ENCODE results near the gene MYRFL. TPM values are rescaled to one million over a fixed set of nuclear protein-coding genes. Genes with fewer than 3 reads are reported as not detected.
"Not testable (repeated sequence)": the region's sequence is repeated elsewhere in the genome, so short reads cannot be mapped to it uniquely, and the experiment has no call there.

The MYRFL gene
- total RNA-seq, 1 experiment from 2014 or later, result not detected

DNA sequence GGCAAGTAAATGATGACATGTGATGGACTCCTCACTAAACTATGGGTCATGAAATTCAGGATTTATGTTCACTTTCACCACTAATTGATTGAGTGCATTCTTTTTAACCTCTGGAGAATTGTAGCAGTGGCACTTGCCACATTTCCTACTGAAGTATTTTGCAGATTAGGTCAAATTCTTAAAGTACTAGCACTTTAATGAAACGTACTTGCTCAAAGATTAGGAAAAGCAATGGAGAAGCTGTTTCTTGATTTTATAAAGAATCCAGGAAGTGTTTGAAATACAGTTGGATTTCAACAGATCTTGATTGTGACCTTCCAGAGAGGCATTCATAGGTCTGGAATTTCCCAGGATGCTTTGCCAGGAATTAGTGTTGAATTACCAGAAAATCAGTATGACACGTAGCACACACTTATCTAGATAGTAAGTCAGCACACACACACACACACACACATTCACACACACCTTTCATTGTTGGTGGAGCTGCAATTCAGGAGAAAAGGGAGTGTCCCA, 162.6 kb downstream of the MYRFL start:
- peak; percentile 82 for DNase-seq (ENCODE audit: low read depth)

DNA sequence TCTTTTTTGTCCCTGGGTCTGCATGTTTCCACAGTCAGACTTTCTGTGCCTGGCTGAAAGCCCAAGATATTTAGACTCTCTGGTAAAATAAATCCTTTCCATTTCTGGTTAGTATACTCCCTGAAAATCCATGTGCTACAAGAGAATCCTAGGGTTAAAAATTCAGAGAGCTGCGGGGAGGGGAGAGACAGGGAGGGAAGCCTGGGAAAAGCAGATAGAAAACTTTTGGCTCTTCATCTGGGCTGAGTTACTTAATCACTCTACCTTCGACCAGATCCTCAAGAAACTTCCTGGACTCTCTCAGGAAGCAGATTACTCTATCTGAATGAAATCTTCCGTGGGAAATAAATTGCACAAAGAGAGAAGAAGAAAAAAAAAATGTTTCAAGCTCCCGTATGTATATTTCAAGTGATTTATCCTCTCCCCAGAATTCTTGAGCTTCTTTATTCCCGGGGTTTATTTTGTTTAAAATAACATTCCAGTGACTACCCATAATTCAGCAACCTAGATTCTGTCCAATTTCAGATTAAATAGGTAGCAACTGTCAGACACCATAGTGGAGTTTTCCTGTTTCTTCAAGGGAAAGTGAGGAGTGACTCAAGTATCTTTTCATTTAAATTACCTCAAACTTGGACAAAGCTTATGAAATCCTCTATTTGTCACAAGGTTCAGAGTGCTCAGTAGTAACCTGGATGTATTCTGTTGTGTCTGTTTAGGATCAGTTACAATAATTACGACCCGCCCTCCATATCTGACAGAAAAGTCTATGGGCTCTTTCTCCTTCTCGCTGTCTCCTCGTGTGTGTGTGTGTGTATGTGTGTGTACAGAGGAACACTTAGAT, 163.7 kb downstream of the MYRFL start:
- DNase-seq (ENCODE audit: low read depth), result peak; percentile 23

DNA sequence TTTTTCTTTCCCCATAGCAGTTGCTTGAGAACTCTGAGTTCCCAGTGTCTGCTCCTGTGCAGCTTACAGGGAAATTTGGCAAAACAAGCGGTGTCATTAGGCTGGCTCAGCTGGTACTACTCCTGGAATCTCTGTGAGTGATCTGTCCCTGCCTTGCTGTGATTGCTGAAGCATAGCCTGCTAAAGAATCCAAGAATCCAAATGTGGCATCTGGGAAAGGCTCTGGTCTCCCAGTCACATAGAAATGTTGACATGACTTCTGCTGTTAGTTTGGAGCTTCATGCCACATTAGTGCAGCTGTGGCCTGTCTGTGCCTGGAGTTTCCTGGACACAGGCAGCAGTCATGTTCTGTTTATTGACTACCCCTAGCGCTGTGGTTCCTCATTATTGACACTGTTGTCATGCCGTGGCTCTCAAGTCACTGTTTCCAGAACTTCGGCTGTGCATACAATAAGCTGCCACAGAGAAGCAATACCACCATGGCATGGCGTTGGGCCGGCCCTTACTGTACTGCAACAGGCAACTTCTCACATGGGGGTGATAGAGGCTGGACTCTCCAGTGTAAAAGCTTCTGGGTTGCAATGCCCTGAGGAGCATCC, 166.8 kb downstream of the MYRFL start:
- no peak for DNase-seq (ENCODE audit: low read depth)

DNA sequence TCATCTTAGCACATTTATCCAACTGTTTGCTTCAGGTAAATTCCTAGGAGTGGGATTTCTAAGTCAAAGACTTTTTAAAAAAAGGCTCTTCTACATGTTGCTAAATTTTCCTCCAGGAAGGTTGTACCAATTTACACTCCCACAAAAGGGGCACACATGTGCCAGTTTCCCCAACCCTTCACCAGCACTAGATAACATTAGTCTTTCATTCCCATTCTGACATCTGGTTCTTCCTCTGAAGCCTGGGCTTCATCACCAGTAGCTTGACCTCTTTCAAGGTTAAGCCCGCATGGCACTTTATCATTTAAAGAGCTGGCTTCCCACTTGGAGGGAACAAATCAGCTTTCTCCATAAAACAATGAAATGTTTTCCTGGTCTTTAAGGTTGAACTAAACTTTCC, 168.4 kb downstream of the MYRFL start:
- DNase-seq (ENCODE audit: low read depth), result no peak

DNA sequence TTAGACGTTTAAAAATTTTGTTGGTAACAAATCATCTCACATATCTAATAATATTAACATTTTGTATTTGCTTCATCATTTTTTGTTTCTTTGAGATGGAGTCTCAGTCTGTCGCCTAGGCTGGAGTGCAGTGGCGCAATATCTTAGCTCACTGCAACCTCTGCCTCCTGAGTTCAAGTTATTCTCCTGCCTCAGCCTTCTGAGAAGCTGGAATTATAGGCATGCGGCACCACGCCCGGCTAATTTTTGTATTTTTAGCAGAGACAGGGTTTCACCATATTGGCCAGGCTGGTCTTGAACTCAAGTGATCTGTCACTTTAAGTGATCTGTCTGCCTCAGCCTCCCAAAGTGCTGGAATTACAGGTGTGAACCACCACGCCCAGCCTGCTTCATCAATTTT, 169.1 kb downstream of the MYRFL start:
- DNase-seq (ENCODE audit: low read depth), result not testable (repeated sequence)

DNA sequence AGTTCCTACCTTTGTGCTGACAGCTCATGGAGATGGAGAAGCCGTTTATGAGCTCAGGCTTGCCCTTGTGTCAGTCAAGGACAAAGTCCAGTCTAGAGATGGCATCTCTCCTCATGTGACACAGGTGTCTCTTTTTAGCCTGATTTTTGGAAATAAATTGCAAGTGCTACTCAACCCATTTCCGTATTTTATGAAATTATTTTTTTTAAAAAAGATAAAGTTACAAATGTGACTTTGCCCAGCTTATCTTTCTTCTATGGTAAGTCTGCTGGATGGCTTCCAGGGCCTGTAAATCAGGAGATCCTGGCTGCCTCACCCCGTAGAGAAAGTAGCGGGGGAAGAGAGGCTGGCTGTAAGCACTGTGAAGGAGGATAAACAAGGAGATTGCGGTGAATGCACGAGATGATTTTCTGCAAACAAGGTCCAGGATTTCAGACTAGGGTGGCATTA, 169.7 kb downstream of the MYRFL start:
- DNase-seq (ENCODE audit: low read depth), result no peak

DNA sequence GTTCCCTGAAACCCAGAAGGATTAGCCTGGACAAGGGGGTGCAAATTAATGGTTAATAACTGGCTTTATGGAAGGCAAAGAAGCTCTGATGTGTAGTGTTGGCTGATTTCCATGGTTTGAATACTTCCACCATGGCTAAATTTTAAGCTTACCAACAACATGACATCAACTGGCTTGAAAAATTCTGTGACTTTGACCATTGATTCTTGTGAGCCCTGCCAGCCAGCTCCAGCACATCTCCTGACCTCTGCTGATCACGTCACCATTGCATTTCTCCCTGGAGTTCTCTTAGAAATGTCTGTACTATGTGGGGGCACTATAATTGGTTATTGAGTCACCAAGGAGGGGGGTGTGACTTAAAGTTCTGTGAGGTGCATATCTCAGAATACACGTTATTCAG, 171.2 kb downstream of the MYRFL start:
- DNase-seq (ENCODE audit: low read depth), result no peak

DNA sequence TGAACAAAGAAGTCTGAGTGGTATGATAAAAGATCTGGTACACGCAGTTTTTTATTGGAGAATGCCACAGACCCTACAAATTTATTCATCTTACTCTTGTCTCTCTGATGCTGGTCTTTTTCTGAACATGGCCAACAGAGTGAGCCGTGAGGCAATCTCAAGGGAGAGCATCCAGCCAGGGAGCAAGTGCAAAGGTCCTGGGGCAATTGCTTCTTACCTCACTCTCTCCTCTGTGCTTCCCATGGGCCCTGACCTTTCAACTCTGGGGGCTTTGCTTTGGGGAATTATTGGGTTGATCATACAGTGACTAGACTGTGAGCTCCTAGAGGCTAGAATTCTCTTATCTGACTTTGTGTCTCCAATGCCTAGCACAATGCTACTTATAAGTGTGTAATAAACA, 171.7 kb downstream of the MYRFL start:
- no peak for DNase-seq (ENCODE audit: low read depth)

DNA sequence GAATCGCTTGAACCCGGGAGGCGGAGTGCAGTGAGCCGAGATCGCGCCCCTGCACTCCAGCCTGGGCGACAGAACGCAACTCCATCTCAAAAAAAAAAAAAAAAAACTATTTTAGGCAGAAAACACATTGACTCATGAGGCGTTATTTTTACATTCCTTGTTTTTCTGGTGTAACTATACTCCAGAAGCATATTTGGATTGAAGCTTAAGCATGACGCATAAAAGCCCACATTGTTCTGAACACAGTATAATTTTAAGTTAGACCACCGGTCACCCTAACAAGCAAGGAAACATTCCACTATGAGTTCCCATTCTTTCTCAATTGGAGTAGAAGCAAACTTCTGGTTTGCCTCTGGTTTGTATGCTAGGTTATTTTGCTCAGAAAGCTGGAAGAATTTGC, 173.0 kb downstream of the MYRFL start:
- DNase-seq (ENCODE audit: low read depth), result no peak

DNA sequence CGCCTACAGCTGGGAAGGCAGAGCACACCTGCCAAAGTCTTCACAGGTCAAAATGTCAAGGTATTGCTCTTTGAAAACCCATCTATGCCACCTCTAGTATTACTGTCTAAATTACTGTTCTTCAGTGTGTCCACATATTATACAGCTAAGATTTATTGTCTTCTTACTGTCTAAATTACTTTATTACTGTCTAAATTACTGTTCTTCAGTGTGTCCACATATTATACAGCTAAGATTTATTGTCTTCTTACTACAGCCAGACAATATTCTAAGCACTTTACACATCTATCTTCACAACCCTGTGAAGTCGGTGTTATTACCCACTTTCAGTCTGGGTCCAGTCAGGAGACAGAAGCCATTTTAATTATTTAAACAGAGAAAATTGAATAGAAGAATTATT, 173.9 kb downstream of the MYRFL start:
- no peak for DNase-seq (ENCODE audit: low read depth)

DNA sequence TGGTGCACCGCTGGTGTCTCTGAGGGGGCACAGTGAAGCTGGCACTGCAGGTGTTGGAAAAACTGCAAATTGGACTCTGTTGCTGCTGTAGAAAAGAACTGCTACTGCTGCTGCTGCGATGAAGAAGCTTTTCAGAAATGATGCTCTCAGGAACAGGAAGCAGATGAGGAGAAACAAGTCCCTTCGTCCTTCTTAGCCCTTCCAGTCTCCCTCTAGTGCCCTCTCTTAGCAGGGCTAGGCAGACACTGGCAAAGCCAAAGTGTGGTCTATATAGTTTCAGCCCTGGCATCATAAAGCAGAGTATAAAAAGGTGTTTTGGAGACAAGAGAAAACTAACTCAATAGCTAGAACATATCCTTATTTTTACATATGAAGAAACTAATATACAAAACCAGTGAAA, 174.5 kb downstream of the MYRFL start:
- no peak for DNase-seq (ENCODE audit: low read depth)

DNA sequence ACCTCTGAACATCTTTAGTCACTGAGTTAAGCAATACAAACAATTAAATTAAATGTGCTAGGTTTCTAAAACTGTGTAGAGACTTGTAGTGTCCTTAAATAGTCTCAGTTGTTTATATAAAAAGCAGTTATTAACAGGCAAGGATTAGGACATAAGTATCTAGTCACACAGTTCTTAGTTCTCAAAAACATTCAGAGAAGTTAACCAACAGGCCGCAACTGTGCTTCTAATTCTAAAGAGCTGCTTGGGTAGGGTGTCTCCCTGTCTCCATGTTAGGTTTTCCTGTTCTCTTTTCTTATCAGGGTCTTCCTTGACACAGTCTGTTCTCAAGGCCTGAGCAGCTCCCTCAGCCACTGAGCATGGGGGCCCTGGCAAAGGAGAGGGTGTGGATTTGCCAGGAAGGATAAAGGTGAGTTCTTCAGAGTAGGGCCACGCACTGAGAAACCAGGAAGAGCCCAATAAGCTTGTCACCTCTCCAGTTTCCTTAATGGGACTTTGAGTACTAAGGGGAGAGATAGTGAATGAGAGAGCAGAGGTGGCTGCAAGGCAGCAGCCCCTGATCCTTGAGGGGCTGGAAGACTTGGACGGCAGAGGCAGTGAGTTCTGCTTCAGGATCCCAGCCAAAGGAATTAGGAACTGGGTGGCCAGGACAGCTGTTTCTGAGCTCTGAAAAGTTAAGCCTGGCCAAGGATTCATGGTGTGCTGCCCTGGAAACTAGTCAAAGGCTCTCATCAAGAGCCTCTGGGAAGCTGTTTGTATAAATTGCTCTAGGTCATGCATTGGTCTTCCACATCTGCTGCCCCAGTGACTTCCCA, 177.3 kb downstream of the MYRFL start:
- DNase-seq (ENCODE audit: low read depth), result no peak

DNA sequence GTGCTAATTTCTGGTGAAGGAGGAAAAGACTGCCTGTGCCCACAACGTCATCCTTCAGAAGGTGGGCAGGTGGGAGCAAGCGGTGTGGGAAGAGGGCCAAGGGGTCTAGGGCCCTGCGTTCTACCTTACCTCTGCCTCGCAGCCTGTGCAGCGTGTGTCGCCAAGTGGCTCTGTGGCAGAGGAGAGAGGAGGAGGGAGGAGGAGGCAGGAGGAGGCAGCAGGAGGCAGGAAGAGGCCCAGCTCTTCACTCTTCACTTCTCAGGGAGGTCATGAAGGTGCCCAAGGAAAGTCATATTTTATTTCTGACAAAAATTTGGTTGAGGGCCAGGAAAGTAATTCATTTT, 177.9 kb downstream of the MYRFL start:
- no peak for DNase-seq (ENCODE audit: low read depth)

DNA sequence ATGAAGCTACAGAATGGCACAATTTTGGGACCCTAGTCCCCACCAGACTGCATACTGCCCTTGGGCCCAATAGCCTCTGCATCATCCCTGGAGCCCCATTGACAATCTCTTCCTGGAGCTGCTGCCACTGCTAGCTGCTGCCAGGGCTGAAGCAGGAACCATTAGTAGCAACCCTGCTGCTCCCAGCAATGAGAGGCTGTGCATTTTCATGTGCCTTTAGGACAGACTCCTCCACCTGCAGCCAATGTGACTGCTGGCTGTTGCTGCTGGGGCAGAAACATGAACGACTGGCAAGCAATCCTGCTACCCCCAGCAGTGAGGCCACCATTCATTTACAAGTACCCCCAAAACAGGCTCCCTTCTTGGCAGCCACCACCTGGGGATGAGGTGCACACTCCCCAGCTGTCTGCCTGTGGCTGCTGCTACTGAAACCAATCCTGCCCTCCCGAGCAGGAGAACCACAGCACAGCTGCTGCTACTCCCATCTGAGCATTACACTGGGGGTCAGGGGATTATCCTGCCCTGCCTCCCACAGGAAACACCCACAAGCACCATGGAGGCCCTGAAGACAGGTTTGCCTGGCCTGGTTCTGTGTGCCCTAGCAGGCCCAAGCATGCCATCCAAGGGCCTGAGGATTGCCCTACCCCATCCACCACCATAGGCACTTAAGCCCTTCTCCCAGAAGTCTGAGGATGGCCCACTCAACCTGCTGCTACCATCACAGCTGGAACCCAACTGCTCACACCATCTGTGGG, 181.0 kb downstream of the MYRFL start:
- DNase-seq (ENCODE audit: low read depth), result no peak

DNA sequence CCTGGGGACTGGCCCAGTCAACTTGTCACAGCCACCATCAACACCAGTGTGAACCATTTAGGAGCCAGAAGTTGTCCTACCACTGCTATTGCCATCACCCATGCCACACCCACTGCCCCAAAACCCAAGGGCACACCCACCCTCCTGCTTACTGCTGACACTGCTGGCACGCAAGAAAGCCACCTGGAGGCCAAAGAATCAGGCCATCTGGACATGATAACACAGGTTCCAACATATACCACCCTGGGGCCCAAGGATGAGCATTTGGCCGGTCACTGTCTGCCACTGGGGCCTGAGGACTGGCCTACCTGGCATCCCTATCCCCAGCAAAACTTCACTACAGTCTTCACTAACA, 181.6 kb downstream of the MYRFL start:
- DNase-seq (ENCODE audit: low read depth), result no peak

DNA sequence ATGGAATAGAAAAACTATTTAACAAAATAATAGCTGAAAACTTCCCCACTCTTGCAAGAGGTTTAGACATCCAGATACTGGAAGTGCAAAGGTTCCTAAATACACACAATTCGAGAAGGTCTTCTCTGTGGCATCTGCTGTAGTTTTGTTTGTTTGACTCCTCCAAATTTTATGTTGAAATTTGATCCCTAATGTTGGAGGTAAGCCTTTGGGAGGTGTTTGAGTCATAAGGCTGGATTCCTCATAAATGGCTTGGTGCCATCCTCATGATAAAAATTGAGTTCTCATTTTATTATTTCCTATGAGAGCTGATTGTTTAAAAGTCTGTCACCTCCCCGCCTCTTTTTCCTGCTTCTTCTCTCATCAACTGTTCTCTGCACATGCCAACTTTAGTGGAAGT, 182.7 kb downstream of the MYRFL start:
- no peak for DNase-seq (ENCODE audit: low read depth)

Other genes with a start within 250 kb of the MYRFL start
- gene CCT2, start 239.8 kb upstream of the MYRFL start, total RNA-seq (2014; rRNA removed; shearing (Covaris generic)), result 735 and 797 TPM in 2 replicates
- gene LRRC10, start 214.3 kb upstream of the MYRFL start, total RNA-seq (2014; rRNA removed; shearing (Covaris generic)), result not detected in 2 replicates
- 0.29 TPM in 1 of 2 replicates, not detected in the other for gene BEST3, start 125.9 kb upstream of the MYRFL start, total RNA-seq (2014; rRNA removed; shearing (Covaris generic))
- 28.3 and 28.4 TPM in 2 replicates for gene RAB3IP, start 86.4 kb upstream of the MYRFL start, total RNA-seq (2014; rRNA removed; shearing (Covaris generic))

Data from Daoy (cell line).